Left colon (tissue), 2 donors: ENCODE results near the gene SLC30A1. TPM values are rescaled to one million over a fixed set of nuclear protein-coding genes. Genes with fewer than 3 reads are reported as not detected.
"Not testable (repeated sequence)": the region's sequence is repeated elsewhere in the genome, so short reads cannot be mapped to it uniquely, and the experiment has no call there.

Experiments used
- ATAC-seq: fragments of 200-7000 bp; cut with Tn5 transposase; one replicate; pipeline ENCODE4 v1.9.1; 2020; ENCODE audit warnings: mild to moderate bottlenecking, moderate library complexity
- DNase-seq, 2 donors: peaks; one replicate each; pipeline ENCODE4 v3.0.0-alpha.2; 2020
- intact Hi-C, 2 donors: fragments of 100-400 bp; cut with DNase I in 1 of 2; cut with micrococcal nuclease in 1 of 2; formaldehyde crosslinking; loops; one replicate each; pipeline versions ENCODE4 v1.11.2 to v1.14.0; 2022; cut with DNase I, micrococcal nuclease
- long read RNA-seq: library from polyadenylated mRNA; unstranded; transcript quantifications from one replicate; pipeline ENCODE4 v2.0.0, GENCODE V29; 2021
- total RNA-seq, 2 donors: library from RNA; stranded (reverse); fragmentation: NEBNext Ultra II Directional; extraction: Animal tissue kit (Norgen Biotek cat#: 25700); gene quantifications; one replicate each; pipeline ENCODE4 v1.2.1, GENCODE V29; 2021
- donor health status: DM: no; HTN: no; CAD: no.
- donor health status: DM: yes; HTN: yes; CAD: no.

SLC30A1 gene, protein sequence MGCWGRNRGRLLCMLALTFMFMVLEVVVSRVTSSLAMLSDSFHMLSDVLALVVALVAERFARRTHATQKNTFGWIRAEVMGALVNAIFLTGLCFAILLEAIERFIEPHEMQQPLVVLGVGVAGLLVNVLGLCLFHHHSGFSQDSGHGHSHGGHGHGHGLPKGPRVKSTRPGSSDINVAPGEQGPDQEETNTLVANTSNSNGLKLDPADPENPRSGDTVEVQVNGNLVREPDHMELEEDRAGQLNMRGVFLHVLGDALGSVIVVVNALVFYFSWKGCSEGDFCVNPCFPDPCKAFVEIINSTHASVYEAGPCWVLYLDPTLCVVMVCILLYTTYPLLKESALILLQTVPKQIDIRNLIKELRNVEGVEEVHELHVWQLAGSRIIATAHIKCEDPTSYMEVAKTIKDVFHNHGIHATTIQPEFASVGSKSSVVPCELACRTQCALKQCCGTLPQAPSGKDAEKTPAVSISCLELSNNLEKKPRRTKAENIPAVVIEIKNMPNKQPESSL
- total RNA-seq, result 10 to 100 TPM; 16.6 to 33.1 TPM
- long read RNA-seq, full-length matches to known transcripts, result 44 of 48 reads
- long read RNA-seq, partial matches to known transcripts, result 0 of 48 reads
- long read RNA-seq, other reads (novel, unspliced or antisense), result 4 of 48 reads

DNA sequence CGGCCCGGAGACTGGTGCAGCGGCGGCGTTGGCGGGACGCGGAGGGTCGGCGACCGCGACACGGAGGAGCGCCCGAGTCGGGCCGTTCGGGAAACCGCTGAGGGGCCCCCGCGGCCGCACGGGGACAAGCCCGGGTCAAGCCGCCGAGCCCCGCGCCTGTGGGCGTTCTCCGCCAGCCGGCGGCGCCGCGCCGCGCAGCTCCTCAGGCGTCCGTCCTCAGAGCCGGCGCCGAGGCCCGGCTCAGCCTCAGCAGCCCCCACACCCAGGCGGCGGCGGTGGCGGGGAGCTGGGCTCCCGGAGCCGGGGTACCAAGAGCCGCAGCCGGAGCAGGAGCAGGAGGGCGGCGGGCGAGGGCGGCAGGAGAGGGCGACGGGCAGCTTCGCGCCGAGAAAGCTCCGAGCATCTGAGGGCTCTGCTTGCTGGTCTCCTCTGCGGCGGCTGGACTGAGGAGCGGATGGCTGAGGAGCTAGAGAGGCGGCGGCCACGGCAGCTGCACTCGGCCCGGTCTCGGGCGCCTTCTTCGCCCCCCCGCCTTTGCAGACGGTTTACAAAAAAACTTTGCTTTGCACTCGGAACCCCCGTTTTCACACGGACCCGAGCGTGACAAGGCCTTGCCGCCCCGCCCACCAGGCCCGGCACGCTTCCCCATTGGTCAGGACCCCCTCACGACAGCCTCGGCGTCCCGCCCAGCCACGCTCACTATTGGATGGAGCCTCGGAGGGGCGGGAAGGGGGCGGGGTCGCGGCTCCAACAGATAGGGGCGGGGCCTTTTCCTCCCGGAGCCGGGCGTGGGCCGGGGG, at the start of gene SLC30A1:
TSS of gene SLC30A1 (minus strand) at position 522 of the 800 bp plus-strand sequence. CDS start 549 bp downstream, outside the sequence.
- intact Hi-C loops, result loop anchor here in 1 of 2 donors (5.0 kb wide), 1 partner anchor 73 kb away; no protein-coding TSS in a partner anchor
- DNase-seq, result peak; percentile 100
- ATAC-seq, result peak; percentile 84

DNA sequence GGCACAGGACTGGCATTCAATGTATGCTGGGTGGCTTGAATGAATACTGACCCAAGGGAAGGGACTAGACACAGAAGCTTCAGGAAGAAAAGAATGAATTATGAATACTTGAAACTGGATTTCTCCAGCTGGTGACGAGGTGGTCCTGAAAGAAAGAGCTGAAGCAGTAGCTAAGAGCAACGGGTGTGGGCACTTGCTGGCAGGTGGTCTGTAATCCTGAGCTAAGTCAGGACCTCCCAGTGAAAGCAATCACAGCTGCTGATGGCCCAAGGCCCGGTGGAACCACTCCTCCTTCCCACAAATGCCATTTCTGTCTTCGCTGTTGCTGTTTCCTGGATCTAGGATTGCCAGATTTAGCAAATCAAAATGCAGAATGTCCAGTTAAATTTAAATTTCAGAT, 49.5 kb upstream of the SLC30A1 start:
- DNase-seq (no peak), ATAC-seq (no peak)
- intact Hi-C loops, result no loop called here

DNA sequence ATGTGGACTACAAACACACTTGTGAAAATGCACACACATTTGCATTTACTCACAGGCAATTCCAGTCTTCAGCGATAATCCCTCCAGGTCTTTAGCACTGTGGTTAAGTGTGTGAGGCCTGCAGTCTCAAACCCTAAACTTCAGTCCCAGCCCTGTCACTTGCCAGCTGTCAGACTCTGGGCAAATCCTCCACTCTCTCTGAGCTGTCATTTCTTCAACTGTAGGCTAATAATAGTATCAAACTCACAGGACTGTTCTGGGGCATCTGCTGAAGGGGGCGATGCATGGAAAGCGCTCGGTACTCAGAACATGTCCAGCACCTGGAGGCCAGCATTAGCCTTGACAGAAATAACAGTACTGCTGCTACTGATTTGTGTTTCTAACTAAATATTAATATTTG, 48.3 kb upstream of the SLC30A1 start:
- no peak for ATAC-seq
- peak in 1 of 2 donors; percentile 2 for DNase-seq
- intact Hi-C loops, result no loop called here

DNA sequence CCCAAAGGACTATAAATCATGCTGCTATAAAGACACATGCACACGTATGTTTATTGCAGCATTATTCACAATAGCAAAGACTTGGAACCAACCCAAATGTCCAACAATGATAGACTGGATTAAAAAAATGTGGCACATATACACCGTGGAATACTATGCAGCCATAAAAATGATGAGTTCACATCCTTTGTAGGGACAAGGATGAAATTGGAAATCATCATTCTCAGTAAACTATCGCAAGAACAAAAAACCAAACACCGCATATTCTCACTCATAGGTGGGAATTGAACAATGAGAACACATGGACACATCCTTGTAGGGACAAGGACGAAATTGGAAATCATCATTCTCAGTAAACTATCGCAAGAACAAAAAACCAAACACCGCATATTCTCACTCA, 46.9 kb upstream of the SLC30A1 start:
- intact Hi-C loops, DNase-seq: not testable (repeated sequence)

DNA sequence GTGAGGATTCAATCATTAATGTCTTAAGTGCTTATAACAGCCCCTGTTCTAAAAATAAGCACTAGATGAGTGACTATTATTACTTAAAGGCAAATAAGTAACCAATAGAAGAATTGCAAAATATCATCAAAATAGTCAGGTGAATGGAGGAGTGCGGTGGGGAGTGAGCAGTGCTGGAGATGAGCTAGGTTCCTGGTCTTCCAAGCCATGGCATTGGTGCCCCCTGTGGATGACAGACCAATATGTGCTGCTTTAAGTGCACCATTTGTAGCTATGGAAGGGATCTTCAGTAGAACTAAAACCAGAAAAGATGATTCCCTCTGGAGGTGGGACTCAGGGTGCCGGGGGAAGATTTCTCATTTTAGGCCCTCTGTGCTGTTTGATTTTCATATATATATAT, 46.1 kb upstream of the SLC30A1 start:
- peak; percentile 70 for ATAC-seq
- peak in 1 of 2 donors; percentile 38 for DNase-seq
- intact Hi-C loops, result no loop called here

More for the DNA sequence above, 46.9 kb upstream of the SLC30A1 start:
- ATAC-seq, result not testable (repeated sequence)

DNA sequence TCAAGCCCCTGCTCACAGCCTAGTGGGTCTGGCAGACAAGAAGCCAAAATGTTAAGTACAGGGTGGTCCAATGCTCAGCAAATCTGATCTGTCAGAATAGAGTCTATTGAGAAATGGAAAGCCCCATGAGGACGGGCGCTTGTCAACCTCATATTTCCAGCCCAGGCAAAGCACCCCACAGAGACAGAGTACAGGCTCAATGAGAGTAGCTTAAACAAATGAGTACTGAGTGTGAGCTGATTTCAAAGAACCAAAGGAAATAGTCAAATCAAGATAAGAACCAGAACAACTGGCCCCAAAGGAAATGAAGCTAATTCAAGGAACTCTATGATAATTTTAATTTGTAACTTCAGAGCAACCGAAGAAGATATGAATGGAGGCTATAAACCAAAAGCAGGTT, 44.6 kb upstream of the SLC30A1 start:
- DNase-seq (no peak), ATAC-seq (no peak)
- intact Hi-C loops, result no loop called here

DNA sequence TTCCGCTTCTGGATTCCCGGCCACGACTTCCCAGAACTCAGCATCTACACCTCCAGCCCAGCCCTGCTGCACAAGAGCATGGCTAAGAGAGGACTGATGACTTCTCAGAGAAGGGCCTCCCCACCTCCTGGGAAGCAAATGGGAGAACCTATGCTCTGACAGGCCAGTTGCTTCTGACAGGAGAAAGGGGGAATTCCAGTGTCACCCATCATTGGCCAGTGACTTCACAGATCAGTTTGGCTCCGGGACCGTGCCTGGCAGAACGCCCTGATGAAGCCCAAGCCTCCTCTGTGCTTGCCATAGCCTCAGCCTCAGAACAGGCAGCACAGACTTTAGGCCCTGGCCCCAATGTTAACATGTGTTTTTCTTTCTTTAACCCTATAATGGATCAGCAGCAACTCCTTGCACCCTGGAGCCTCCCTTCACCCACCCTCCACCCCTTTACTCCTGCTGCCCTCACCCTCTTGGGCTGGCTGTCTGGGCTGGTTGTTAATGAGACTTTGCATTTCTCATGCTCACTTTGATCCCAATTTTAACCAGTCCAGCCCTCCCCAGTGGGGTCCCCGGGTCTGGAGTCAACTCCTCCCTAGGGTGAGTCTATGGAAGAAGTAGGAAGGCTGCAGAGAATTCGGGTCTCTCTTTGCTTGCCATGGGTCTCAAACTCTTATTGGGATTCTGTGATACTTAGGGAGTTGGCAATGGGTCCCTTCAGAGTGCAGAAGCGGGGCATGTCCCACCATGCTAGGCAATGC, 42.7 kb upstream of the SLC30A1 start:
- intact Hi-C loops, result no loop called here
- ATAC-seq (no peak), DNase-seq (no peak)

DNA sequence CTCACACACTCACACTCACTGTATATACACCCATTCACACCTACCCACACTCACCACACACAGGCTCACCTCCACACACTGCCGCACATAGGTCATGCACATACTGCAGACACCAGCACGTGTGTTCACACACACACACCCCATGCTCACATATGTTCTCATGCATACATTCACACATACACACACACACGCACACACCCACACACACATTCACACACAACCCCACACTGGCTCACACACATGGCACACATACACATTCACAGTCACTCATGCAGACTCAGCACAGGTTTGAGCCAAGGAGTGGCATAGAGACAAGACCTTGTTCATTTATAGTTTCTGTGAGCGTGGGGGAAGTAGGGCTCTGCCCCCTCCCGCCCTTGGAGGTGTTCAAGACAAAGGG, 41.1 kb upstream of the SLC30A1 start:
- intact Hi-C loops, result no loop called here
- no peak for DNase-seq
- no peak for ATAC-seq

DNA sequence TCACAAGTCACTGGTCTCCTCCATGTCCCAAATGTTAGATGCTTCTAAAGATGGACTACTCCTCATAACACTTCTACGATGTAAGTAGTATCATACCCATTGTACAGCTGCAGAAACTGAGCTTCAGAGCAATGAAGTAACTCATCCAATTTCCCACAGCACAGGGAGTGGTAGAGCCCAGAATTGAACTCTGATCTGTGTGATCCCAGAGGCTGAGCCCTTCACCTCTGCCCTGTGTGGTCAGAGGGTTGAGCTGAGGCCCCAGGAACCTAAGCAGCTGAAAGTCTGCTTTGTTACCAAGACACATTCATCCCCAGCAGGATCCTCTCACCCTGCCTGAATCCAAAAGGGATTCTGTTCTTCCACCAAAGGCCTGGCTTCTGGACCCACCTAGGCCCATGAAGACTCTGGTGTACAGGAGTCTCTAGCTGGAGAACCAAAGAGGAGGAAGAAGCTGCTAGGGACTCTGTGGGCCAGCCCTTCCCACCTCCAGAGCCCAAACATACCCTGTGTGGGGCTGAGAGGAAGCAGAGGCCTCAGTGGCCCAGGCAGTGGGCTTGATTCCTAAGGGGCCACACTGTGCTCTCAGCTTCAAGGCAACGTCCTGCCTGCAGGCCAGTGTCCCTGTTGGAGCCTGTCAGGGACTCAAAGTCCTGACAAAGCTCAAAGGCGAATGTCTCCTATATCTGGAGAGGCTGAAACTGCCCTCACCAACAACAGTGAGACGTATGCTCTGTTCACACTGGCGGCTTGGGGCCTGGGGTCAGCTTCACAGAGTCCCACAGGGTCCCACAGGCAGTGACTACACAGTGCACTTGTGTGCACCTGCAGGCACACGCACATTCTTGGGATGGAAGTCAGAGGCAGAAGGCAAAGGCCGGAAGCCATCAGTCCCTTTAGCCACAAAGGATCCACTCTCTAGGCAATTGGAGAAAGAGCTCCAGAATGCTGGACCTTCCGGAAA, 40.4 kb upstream of the SLC30A1 start:
- intact Hi-C loops, result no loop called here
- peak; percentile 52 for ATAC-seq

DNA sequence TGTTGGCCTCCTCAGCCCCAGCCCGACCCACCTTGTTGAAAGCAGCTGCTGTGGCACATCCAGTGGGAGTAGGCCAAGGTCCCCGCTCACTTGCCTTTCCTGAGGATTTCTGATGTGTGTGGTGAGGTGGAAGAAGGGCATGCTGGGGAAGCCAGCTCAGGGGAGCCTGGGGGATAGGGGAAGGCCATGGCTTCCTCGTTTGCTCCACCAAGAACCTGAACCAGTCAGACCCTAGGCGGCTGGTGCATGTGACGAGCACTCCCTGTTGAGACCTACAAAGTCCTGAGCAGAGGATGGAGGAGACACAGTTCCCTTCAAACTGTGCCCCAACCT, 38.0 kb upstream of the SLC30A1 start:
- intact Hi-C loops, result no loop called here
- ATAC-seq, result no peak
- no peak for DNase-seq

More for the DNA sequence above, 40.4 kb upstream of the SLC30A1 start:
- DNase-seq, result no peak

DNA sequence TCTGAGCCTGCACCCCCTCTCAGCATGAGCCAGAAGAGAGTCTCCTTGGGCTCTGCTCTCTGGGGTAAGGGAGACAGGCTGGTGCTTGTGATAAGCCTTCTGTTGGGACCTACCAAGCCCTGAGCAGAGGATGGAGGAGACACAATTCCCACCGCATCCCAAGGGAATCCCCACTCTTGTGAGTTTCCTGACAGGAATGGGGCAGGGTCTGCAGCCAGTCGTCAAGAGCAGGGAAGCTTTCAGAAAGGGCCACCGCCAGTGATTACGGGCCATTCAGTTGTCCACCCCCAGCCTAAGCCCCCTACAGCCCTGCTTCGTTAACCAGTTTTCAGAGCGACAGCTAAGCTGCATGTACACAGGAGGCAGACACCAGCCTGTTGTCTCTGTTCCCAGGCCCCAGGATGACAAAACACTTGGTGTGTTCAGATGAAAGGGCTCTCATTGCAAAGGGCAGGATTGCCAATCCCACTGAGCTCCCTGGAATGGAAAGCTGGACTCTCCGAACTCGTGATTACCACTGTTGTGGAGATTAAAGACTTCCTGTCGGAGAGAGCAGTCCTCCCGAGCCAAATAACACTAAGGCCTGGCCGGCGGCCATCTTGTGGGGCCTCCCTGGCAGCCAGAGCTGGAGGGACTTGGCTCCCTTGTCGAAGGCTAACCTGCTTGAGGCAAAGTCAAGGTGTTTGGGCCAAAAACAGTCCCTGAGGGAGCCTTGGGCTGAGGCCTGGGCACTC, 37.4 kb upstream of the SLC30A1 start:
- DNase-seq (no peak), ATAC-seq (no peak)
- intact Hi-C loops, result no loop called here

DNA sequence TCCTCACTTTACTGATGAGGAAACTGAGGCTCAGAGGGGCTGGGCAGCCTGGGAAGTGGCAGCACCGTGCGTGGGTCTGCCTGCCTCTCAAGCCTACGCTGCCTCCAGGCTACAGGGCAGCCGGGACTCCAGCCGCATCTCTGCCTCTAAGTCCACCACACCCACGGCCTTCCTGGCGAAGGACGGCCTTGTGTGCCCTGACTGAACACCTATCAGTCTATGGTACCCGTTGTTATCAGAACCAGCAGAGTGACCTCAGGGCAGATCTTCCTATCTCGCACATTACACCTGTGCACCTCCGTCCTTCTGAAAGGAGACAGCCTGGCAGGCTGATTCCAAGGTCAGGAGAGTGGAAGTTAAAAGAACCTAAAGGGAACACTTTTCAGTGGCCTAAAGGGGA, 35.7 kb upstream of the SLC30A1 start:
- intact Hi-C loops, result no loop called here
- DNase-seq, result no peak
- ATAC-seq, result no peak

DNA sequence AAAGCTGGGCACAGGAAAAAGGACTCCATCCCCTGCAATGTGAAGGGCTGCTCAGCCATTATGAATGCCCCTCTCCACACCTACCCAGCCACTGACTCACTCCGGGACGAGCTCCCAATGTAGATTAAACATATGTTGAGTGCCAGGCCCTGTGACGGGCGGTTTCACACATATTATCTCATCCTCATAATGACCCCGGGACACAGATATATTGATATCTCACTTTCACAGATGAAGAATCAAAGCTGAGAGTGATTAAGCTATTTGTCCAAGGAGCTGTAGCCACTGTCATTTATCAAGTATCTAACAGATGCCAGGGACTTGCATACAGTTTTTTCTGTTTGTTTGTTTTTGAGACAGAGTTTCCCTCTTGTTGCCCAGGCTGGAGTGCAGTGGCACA, 35.0 kb upstream of the SLC30A1 start:
- no peak for ATAC-seq
- intact Hi-C loops, result no loop called here

DNA sequence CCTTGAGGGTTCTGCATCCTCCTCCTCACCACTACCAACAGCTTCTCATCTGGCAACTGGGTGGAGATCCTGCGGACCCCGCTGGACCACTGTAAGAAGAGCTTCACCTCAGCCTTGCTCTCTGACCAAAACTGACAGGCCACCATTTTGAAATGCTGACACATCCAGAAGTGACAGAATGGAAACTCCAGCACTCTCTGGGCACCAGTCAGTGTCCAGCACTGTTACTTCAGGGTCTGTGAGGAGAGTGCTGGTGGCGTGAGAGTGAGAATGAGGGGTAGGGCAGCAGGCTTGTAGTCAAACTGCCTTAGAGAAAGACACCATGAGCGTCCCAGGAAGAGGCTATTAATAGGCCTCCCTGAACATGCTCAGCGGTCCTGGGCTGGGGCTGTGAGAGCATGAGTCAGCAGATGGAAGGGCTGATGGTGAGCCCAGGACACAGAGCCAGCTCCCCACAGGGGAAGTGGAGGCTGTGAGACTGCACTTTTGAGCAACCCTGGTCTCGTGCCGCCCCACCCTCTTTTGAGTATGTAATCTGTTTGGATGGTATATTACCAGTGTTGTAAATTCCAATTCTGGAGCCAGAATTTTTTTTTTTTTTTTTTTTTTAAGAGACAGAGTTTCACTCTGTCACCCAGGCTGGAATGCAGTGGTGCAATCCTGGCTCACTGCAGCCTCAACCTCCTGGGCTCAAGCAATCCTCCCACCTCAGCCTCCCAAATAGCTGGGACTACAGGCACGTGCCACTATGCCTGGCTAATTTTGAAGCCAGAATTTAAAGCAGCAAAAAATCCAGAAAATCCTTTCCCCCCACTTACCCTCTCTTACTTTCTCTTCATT, 34.4 kb upstream of the SLC30A1 start:
- DNase-seq (peak; percentile 77 to 89), ATAC-seq (peak; percentile 93)
- intact Hi-C loops, result no loop called here

More for the DNA sequence above, 35.0 kb upstream of the SLC30A1 start:
- no peak for DNase-seq

DNA sequence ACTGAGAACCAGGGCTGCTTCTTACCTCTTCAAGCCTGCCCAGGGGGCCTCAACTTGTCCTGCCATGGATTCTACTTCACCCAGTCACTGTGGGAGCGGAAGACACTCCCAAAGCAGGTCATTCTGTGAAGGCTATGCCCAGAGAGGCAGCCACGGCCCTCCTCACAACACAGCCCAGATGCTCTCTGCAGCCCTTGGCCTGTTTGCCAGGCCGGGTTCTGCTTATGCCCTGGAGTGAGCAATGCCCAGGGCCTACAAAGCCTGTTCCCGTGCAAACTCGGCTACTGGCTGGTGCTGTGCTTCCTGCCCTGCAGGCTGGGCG, 33.8 kb upstream of the SLC30A1 start:
- no peak for ATAC-seq
- intact Hi-C loops, result no loop called here
- DNase-seq, result no peak

DNA sequence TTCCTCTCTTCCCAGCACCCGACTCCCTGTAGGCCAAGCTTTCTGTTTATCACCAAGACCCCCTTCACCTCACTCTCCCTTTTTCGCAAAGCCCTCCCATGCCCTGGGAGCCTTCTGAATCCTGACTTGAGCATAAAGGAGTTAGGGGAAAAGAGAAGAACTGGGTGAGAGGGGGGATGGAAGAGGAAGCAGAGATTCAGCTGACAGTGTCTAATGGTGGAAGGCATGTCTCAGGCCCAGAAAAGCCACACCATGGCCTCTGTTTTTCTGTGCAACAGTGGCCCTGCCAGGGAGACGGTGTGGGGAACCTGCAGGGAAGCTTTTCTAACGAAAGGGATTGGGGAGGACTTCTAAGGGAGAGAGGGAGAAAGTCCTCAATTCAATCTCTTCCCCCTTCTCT, 32.9 kb upstream of the SLC30A1 start:
- intact Hi-C loops, result no loop called here
- no peak for ATAC-seq
- DNase-seq, result no peak
